H1 (cell line): Measurements from ENCODE around the gene BIRC5. TPM values are rescaled to one million over a fixed set of nuclear protein-coding genes. Genes with fewer than 3 reads are reported as not detected.
A peak's percentile ranks its signal among the peaks of the same experiment; 100 is the strongest.

Source experiments
- CTCF ChIA-PET: fragments of 300-600 bp; sonication (Branson Sonifier 250); formaldehyde crosslinking; loops from one replicate; lab custom pipeline; 2021; ENCODE audit not compliant: partially characterized antibody; lab: Charles Lee
- POLR2A ChIA-PET: fragments of 300-600 bp; sonication (Branson Sonifier 250); formaldehyde crosslinking; loops from one replicate; lab custom pipeline; 2021; ENCODE audit warnings: inconsistent platforms; ENCODE audit not compliant: partially characterized antibody; lab: Charles Lee
- DNase-seq, 2 experiments: peaks; one replicate each; pipeline versions ENCODE4 v3.0.0 to v3.0.0-alpha.2; 2010 to 2022; ENCODE audit warnings: low spot score in 2 of 2, low read depth in 1 of 2, mixed read lengths in 1 of 2
- FAIRE-seq: peaks from 2 replicates; lab custom pipeline; 2011; peaks lifted over from hg19 to GRCh38; lab: Jason Lieb, UNC
- H2AFZ ChIP-seq: 2 replicates; pipeline ENCODE4 v1.8.1; 2012; ENCODE audit warnings: low read length, inconsistent platforms
- H2AK5ac ChIP-seq: 2 replicates; pipeline ENCODE4 v1.6.1; 2013; ENCODE audit warnings: low read depth, low read length
- H2BK120ac ChIP-seq: replicated peaks from 2 replicates; pipeline ENCODE3; 2013; ENCODE audit warnings: low read depth, low read length, inconsistent platforms
- H2BK12ac ChIP-seq: 2 replicates; pipeline ENCODE4 v1.6.1; 2013; ENCODE audit warnings: low read depth, low read length
- H2BK15ac ChIP-seq: 2 replicates; pipeline ENCODE4 v1.6.1; 2013; ENCODE audit warnings: low read length
- H2BK20ac ChIP-seq: 2 replicates; pipeline ENCODE4 v1.6.1; 2013; ENCODE audit warnings: low read length
- H2BK5ac ChIP-seq: 2 replicates; pipeline ENCODE4 v1.6.1; 2013; ENCODE audit warnings: low read depth, low read length
- H3K14ac ChIP-seq: 2 replicates; pipeline ENCODE4 v1.6.1; 2013; ENCODE audit warnings: inconsistent platforms; ENCODE audit not compliant: insufficient read length
- H3K18ac ChIP-seq: 2 replicates; pipeline ENCODE4 v1.6.1; 2013; ENCODE audit warnings: low read length; ENCODE audit errors: extremely low read depth
- H3K23ac ChIP-seq: 2 replicates; pipeline ENCODE4 v1.6.1; 2013; ENCODE audit warnings: inconsistent platforms; ENCODE audit not compliant: insufficient read length
- H3K23me2 ChIP-seq: 2 replicates; pipeline ENCODE4 v1.6.1; 2013; ENCODE audit warnings: low read depth, low read length
- H3K27ac ChIP-seq: 2 replicates; pipeline ENCODE4 v1.6.1; 2011; ENCODE audit warnings: low read depth, low read length, inconsistent platforms
- H3K27me3 ChIP-seq, 4 experiments: replicated peaks in 1 of 4; 1 replicate in 1 of 4; 2 replicates in 3 of 4; pipeline versions ENCODE4 v1.6.1 to v1.8.1; 2011 to 2013; ENCODE audit warnings: low read length in 3 of 4, mild to moderate bottlenecking in 3 of 4, inconsistent platforms in 2 of 4, mixed read lengths in 2 of 4, moderate library complexity in 1 of 4; ENCODE audit not compliant: control insufficient read depth in 3 of 4, insufficient read depth in 3 of 4; ENCODE audit errors: extremely low read depth in 1 of 4
- H3K36me3 ChIP-seq, 4 experiments: 2 replicates each; pipeline versions ENCODE4 v1.6.1 to v1.8.1; 2011 to 2013; ENCODE audit warnings: mild to moderate bottlenecking in 4 of 4, low read length in 3 of 4, moderate library complexity in 2 of 4, control low read depth in 1 of 4, inconsistent platforms in 1 of 4; ENCODE audit not compliant: insufficient read depth in 4 of 4, control insufficient read depth in 2 of 4
- H3K4ac ChIP-seq: replicated peaks from 2 replicates; pipeline ENCODE3; 2013; ENCODE audit warnings: low read length, low read depth, mixed read lengths, inconsistent platforms; ENCODE audit not compliant: insufficient read length
- H3K4me1 ChIP-seq, 4 experiments: replicated peaks in 1 of 4; 1 replicate in 1 of 4; 2 replicates in 3 of 4; pipeline versions ENCODE4 v1.6.1 to v1.8.1; 2011 to 2013; ENCODE audit warnings: low read length in 3 of 4, inconsistent platforms in 2 of 4, mixed read lengths in 1 of 4; ENCODE audit not compliant: insufficient read depth in 4 of 4, control insufficient read depth in 3 of 4
- H3K4me2 ChIP-seq, 2 experiments: 2 replicates each; pipeline versions ENCODE4 v1.6.1 to v1.8.1; 2011 to 2013; ENCODE audit warnings: low read depth in 2 of 2, low read length in 2 of 2, control low read depth in 1 of 2, inconsistent platforms in 1 of 2, mild to moderate bottlenecking in 1 of 2; ENCODE audit not compliant: insufficient read depth in 1 of 2
- H3K4me3 ChIP-seq, 4 experiments: fragments of 200-600, 300-600 bp in 1 of 4; sonication (generic), shearing (Covaris generic), sonication (Bioruptor Twin) in 1 of 4; 2 replicates each; pipeline versions ENCODE4 v1.5.1 to v1.8.1; 2011 to 2016; ENCODE audit warnings: low read length in 4 of 4, low read depth in 3 of 4, control low read depth in 2 of 4, inconsistent platforms in 2 of 4, mild to moderate bottlenecking in 2 of 4, mixed read lengths in 1 of 4, moderate library complexity in 1 of 4; ENCODE audit not compliant: insufficient read depth in 2 of 4; ENCODE audit errors: extremely low read depth in 1 of 4
- H3K56ac ChIP-seq: replicated peaks from 2 replicates; pipeline ENCODE3; 2013; ENCODE audit warnings: low read depth, mild to moderate bottlenecking, mixed read lengths, low read length, inconsistent platforms; ENCODE audit not compliant: insufficient read length
- H3K79me1 ChIP-seq: 2 replicates; pipeline ENCODE4 v1.6.1; 2013; ENCODE audit warnings: low read depth, low read length, control low read depth
- H3K79me2 ChIP-seq, 2 experiments: 2 replicates each; pipeline versions ENCODE4 v1.6.1 to v1.8.1; 2012 to 2013; ENCODE audit warnings: low read length in 2 of 2, mild to moderate bottlenecking in 2 of 2, inconsistent platforms in 1 of 2; ENCODE audit not compliant: insufficient read depth in 2 of 2, control insufficient read depth in 1 of 2
- H3K9ac ChIP-seq, 4 experiments: replicated peaks in 1 of 4; 1 replicate in 1 of 4; 2 replicates in 3 of 4; pipeline versions ENCODE4 v1.6.1 to v1.8.1; 2011 to 2013; ENCODE audit warnings: low read depth in 3 of 4, low read length in 3 of 4, control low read depth in 2 of 4, mild to moderate bottlenecking in 2 of 4, moderate library complexity in 2 of 4, inconsistent platforms in 1 of 4; ENCODE audit errors: extremely low read depth in 1 of 4
- H3K9me3 ChIP-seq, 2 experiments: 2 replicates each; pipeline versions ENCODE4 v1.6.1 to v1.8.1; 2012 to 2013; ENCODE audit warnings: mild to moderate bottlenecking in 2 of 2, moderate library complexity in 2 of 2, control low read depth in 1 of 2, inconsistent platforms in 1 of 2, low read depth in 1 of 2, low read length in 1 of 2, mixed read lengths in 1 of 2; ENCODE audit not compliant: insufficient read depth in 2 of 2
- H4K20me1 ChIP-seq, 2 experiments: replicated peaks in 1 of 2; 2 replicates each; pipeline versions ENCODE3 to v1.8.1; 2011 to 2013; ENCODE audit warnings: inconsistent platforms in 2 of 2, low read length in 2 of 2, mild to moderate bottlenecking in 1 of 2; ENCODE audit not compliant: insufficient read depth in 2 of 2, control insufficient read depth in 1 of 2
- H4K5ac ChIP-seq: 2 replicates; pipeline ENCODE4 v1.6.1; 2013; ENCODE audit warnings: low read length, low read depth, mixed read lengths, inconsistent platforms; ENCODE audit not compliant: insufficient read length
- H4K8ac ChIP-seq: 2 replicates; pipeline ENCODE4 v1.8.0; 2013; ENCODE audit warnings: mild to moderate bottlenecking, moderate library complexity, low read length, inconsistent platforms; ENCODE audit not compliant: insufficient read depth; ENCODE audit errors: extremely low read depth
- H4K91ac ChIP-seq: replicated peaks from 2 replicates; pipeline ENCODE3; 2013; ENCODE audit warnings: low read length, mixed read lengths, inconsistent platforms; ENCODE audit not compliant: insufficient read length
- BRCA1 ChIP-seq: IDR thresholded peaks from 2 replicates; pipeline ENCODE4 v1.6.1; 2012; ENCODE audit warnings: low read depth, low read length, improper control_type of control experiment
- MAFK ChIP-seq: IDR thresholded peaks from 2 replicates; pipeline ENCODE4 v1.6.1; 2012; ENCODE audit warnings: low read depth, mild to moderate bottlenecking, improper control_type of control experiment, low read length
- WGBS, 2 experiments: shearing (Covaris generic) in 1 of 2; methylation state at CpG; one replicate each; pipeline versions ENCODE4 v1.1.6 to v1.1.7; 2013 to 2015; ENCODE audit warnings: low lambda C conversion rate in 2 of 2, mixed read lengths in 2 of 2, inconsistent platforms in 1 of 2, low coverage in 1 of 2, missing lambda C conversion rate in 1 of 2; ENCODE audit not compliant: insufficient replicate concordance in 2 of 2, insufficient coverage in 1 of 2, insufficient read length in 1 of 2; ENCODE audit errors: extremely low coverage in 1 of 2, missing lambda C conversion rate in 1 of 2; 5-methylcytosine and 5-hydroxymethylcytosine counted together
- polyA plus RNA-seq, 7 experiments: library from polyadenylated mRNA; depleted of rRNA in 3 of 7; stranded (reverse) in 5 of 7; unstranded in 2 of 7; fragments of >200 nt in 5 of 7; fragments of 200-250 nt in 2 of 7; gene quantifications; 1 replicate in 5 of 7; 2 replicates in 1 of 7; 4 replicates in 1 of 7; pipeline versions ENCODE4 v1.2.1 to v1.2.3, GENCODE V29; 2011 to 2013; ENCODE audit warnings: missing spikeins in 2 of 7, mixed read lengths in 2 of 7
- total RNA-seq: library from RNA; stranded (reverse); fragmentation: NEBNext Ultra II Directional; extraction: Animal tissue kit (Norgen Biotek cat#: 25700); gene quantifications from 2 replicates; pipeline ENCODE4 v1.2.1, GENCODE V29; 2021

The BIRC5 gene
- total and polyA plus RNA-seq, 2 of the 8 experiments (the other 6 are each of a cell fraction or from before 2014, with no cell fraction given): 42.2 to 108 TPM

- Histone ChIP-seq H2BK12ac (no peak overlapping the region), H3K23ac (no peak overlapping the region), H3K36me3 (no peaks in the 10 kb centered on the region), H4K20me1 (peaks cover 0 to 2% of the 10 kb centered on the region in 2 experiments), H3K27me3 (peaks cover 0 to 14% (median 12%) of the 10 kb centered on the region in 4 experiments; a peak in 5 of 7 replicates), H3K9me3 (no peaks in the 10 kb centered on the region), H3K18ac (no peak overlapping the region), H2BK120ac (no peak overlapping the region), H2BK20ac (no peak overlapping the region), H3K9ac (no peak overlapping the region), H2AFZ (no peak overlapping the region), H3K4me2 (no peak overlapping the region), H3K56ac (no peak overlapping the region), H3K4me3 (no peak overlapping the region), H2BK15ac (0 out of 2 replicates have a peak overlapping the region, but pooled peaks have one; percentile 46), H4K5ac (no peak overlapping the region), H4K91ac (no peak overlapping the region), H3K79me2 (no peaks in the 10 kb centered on the region), H3K14ac (no peak overlapping the region), H3K4me1 (peaks cover 0 to 6% (median under 1%) of the 10 kb centered on the region in 4 experiments; a peak in 3 of 7 replicates), H3K79me1 (no peaks in the 10 kb centered on the region), H4K8ac (no peak overlapping the region), H2AK5ac (no peak overlapping the region), H3K23me2 (peaks cover 5% of the 10 kb centered on the region; the same call in 1 of the 2 replicates), H2BK5ac (no peak overlapping the region), H3K4ac (no peak overlapping the region), H3K27ac (no peak overlapping the region)
- no peak for FAIRE-seq
- ChIA-PET POLR2A (interaction anchor here (0.6 to 3.6 kb wide), 5 partner anchors 10 to 124 kb away, joined by 3 to 16 read pairs (median 8); partner anchors contain the start of genes AFMID and TK1), CTCF (interaction anchor here (0.6 to 5.9 kb wide), 5 partner anchors 10 to 191 kb away, joined by 3 to 53 read pairs (median 3); no protein-coding TSS in a partner anchor)
- no peak for TF ChIP-seq BRCA1
- TF ChIP-seq MAFK: no peak
- DNase-seq: no peak
- WGBS, 2 experiments: 87% methylated on average over 20 of the region's 20 CpGs; no CpG with 5 or more reads in 1 of the 2 experiments
Measured at GRCh38 chr17:78236362-78237127, 22.5 kb downstream of the BIRC5 start.
